Measurements from ENCODE around the gene SLC7A14. TPM values are rescaled to one million over a fixed set of nuclear protein-coding genes. Genes with fewer than 3 reads are reported as not detected.

Gene SLC7A14
- total and polyA plus RNA-seq, 2 experiments from 2014 or later: 0.05 TPM; not detected in 1

GRCh38 chr3:170483485-170484262 is 102.2 kb downstream of the SLC7A14 start:
- no peaks in the 10 kb centered on the region for H3K79me2 ChIP-seq (ENCODE audit: insufficient read depth)
- H3K9me2 ChIP-seq (ENCODE audit: insufficient read depth): no peaks in the 10 kb centered on the region
- H4K20me1 ChIP-seq (ENCODE audit: insufficient read depth): no peaks in the 10 kb centered on the region
- DNase-seq: peak; percentile 47
- H3K27me3 ChIP-seq (replicated peaks; ENCODE audit: insufficient read depth): no peaks in the 10 kb centered on the region
- H3F3A ChIP-seq (ENCODE audit: insufficient read depth): no peaks in the 10 kb centered on the region
- no peak overlapping the region for H2AFZ ChIP-seq
- no peaks in the 10 kb centered on the region for H3K36me3 ChIP-seq (ENCODE audit: low read depth)
- H3K27ac ChIP-seq: no peak overlapping the region
- no peak overlapping the region for H3K4me2 ChIP-seq (ENCODE audit: unreplicated experiment)
- in situ Hi-C loops (cut with MboI): no loop called here
- no peak overlapping the region for H3K9ac ChIP-seq
- no peaks in the 10 kb centered on the region for H3K9me3 ChIP-seq (ENCODE audit: low read depth)
- 53 to 59% methylated on average over 5 of the region's 5 CpGs for WGBS, 2 experiments (ENCODE audit: low coverage in 1 of 2, low lambda C conversion rate in 2 of 2, missing lambda C conversion rate in 2 of 2)
- H3K4me1 ChIP-seq (ENCODE audit: insufficient read depth): no peaks in the 10 kb centered on the region
- H3K4me3 ChIP-seq: no peak overlapping the region
- no peak for TF ChIP-seq EZH2 (IDR thresholded peaks at IDR 0.05; ENCODE audit: insufficient read depth, poor library complexity, severe bottlenecking)

GRCh38 chr3:170482199-170482598 is 103.7 kb downstream of the SLC7A14 start:
- Histone ChIP-seq H3K4me3 (no peak overlapping the region), H3K4me1 (ENCODE audit: insufficient read depth) (no peaks in the 10 kb centered on the region), H3K9ac (no peak overlapping the region), H3K9me3 (ENCODE audit: low read depth) (no peaks in the 10 kb centered on the region), H3K27ac (no peak overlapping the region), H3K27me3 (replicated peaks; ENCODE audit: insufficient read depth) (no peaks in the 10 kb centered on the region), H4K20me1 (ENCODE audit: insufficient read depth) (no peaks in the 10 kb centered on the region), H2AFZ (no peak overlapping the region), H3K79me2 (ENCODE audit: insufficient read depth) (no peaks in the 10 kb centered on the region), H3K36me3 (ENCODE audit: low read depth) (no peaks in the 10 kb centered on the region), H3K9me2 (ENCODE audit: insufficient read depth) (no peaks in the 10 kb centered on the region), H3F3A (ENCODE audit: insufficient read depth) (no peaks in the 10 kb centered on the region), H3K4me2 (ENCODE audit: unreplicated experiment) (no peak overlapping the region)
- in situ Hi-C loops (cut with MboI): no loop called here
- WGBS, 2 experiments (ENCODE audit: low coverage in 1 of 2, low lambda C conversion rate in 2 of 2, missing lambda C conversion rate in 2 of 2): 78 to 79% methylated on average over 4 of the region's 4 CpGs
- DNase-seq: no peak
- TF ChIP-seq EZH2phosphoT487 (IDR thresholded peaks at IDR 0.05; ENCODE audit: insufficient read depth, low read depth) (no peak), EZH2 (IDR thresholded peaks at IDR 0.05; ENCODE audit: insufficient read depth, poor library complexity, severe bottlenecking) (no peak)

DNA sequence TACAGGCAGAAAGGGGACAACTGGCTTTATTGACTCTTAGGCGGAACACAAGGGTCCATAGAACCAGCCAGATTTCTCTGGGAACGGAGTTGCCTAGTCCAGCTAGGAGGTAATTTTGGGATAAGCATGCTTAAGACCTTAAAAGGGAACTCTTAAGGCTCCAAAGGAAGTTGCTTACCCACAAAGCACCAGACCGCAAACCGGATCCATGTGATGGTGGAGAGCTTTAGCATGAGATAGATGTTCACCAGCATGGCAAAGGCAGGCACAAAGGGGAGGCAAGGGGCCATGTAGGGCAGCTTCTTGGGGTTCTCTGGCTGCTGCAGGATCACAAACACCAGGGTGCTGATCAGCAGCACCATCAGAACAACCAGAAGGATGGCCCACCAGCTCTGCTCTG is 105.8 kb downstream of the SLC7A14 start:
- Histone ChIP-seq H3K4me2 (ENCODE audit: unreplicated experiment) (no peak overlapping the region), H3K36me3 (ENCODE audit: low read depth) (no peaks in the 10 kb centered on the region), H3K9ac (no peak overlapping the region), H3K27me3 (replicated peaks; ENCODE audit: insufficient read depth) (no peaks in the 10 kb centered on the region), H3K9me3 (ENCODE audit: low read depth) (no peaks in the 10 kb centered on the region), H3K4me1 (ENCODE audit: insufficient read depth) (peaks cover 4% of the 10 kb centered on the region; the same call in 1 of the 2 replicates), H3K9me2 (ENCODE audit: insufficient read depth) (no peaks in the 10 kb centered on the region), H3K4me3 (no peak overlapping the region), H4K20me1 (ENCODE audit: insufficient read depth) (no peaks in the 10 kb centered on the region), H3K27ac (no peak overlapping the region), H3K79me2 (ENCODE audit: insufficient read depth) (no peaks in the 10 kb centered on the region), H3F3A (ENCODE audit: insufficient read depth) (no peaks in the 10 kb centered on the region), H2AFZ (no peak overlapping the region)
- in situ Hi-C loops (cut with MboI): no loop called here
- WGBS, 2 experiments (ENCODE audit: low coverage in 1 of 2, low lambda C conversion rate in 2 of 2, missing lambda C conversion rate in 2 of 2): 82 to 85% methylated on average over 4 of the region's 4 CpGs
- no peak for DNase-seq
- no peak for TF ChIP-seq EZH2phosphoT487 (IDR thresholded peaks at IDR 0.05; ENCODE audit: insufficient read depth, low read depth)
- TF ChIP-seq EZH2 (IDR thresholded peaks at IDR 0.05; ENCODE audit: insufficient read depth, poor library complexity, severe bottlenecking): no peak

- in situ Hi-C loops (cut with MboI): no loop called here
- H3K36me3 ChIP-seq (ENCODE audit: low read depth): no peaks in the 10 kb centered on the region
- no peaks in the 10 kb centered on the region for H3K79me2 ChIP-seq (ENCODE audit: insufficient read depth)
- H3K9me2 ChIP-seq (ENCODE audit: insufficient read depth): no peaks in the 10 kb centered on the region
- no peaks in the 10 kb centered on the region for H3F3A ChIP-seq (ENCODE audit: insufficient read depth)
- H2AFZ ChIP-seq: no peak overlapping the region
- TF ChIP-seq EZH2 (IDR thresholded peaks at IDR 0.05; ENCODE audit: insufficient read depth, poor library complexity, severe bottlenecking) (no peak), EZH2phosphoT487 (IDR thresholded peaks at IDR 0.05; ENCODE audit: insufficient read depth, low read depth) (no peak)
- no peak overlapping the region for H3K9ac ChIP-seq
- no peaks in the 10 kb centered on the region for H4K20me1 ChIP-seq (ENCODE audit: insufficient read depth)
- no peaks in the 10 kb centered on the region for H3K27me3 ChIP-seq (replicated peaks; ENCODE audit: insufficient read depth)
- 41 to 46% methylated on average over 2 of the region's 2 CpGs for WGBS, 2 experiments (ENCODE audit: low coverage in 1 of 2, low lambda C conversion rate in 2 of 2, missing lambda C conversion rate in 2 of 2)
- H3K4me3 ChIP-seq: no peak overlapping the region
- no peak overlapping the region for H3K27ac ChIP-seq
- peaks cover 4% of the 10 kb centered on the region; the same call in 1 of the 2 replicates for H3K4me1 ChIP-seq (ENCODE audit: insufficient read depth)
- no peaks in the 10 kb centered on the region for H3K9me3 ChIP-seq (ENCODE audit: low read depth)
- H3K4me2 ChIP-seq (ENCODE audit: unreplicated experiment): no peak overlapping the region
- peak; percentile 56 for DNase-seq
Measured at GRCh38 chr3:170477395-170477794, 108.5 kb downstream of the SLC7A14 start.

Measured in GM23248 (cell line).